ENCODE measurements around the gene PRR14.

The PRR14 gene

GRCh38 chr16:30650369-30651123 is at the start of gene PRR14:
Gene PRR14 (plus strand): TSS chr16:30650960. CDS start chr16:30651646, 686 bp downstream.
- peak; percentile 99 for DNase-seq (ENCODE audit: low read depth)

- DNase-seq (ENCODE audit: low read depth), result no peak
Observed at GRCh38 chr16:30601966-30602365, 48.8 kb upstream of the PRR14 start.

- no peak for DNase-seq (ENCODE audit: low read depth)
Observed at GRCh38 chr16:30602616-30603277, 48.0 kb upstream of the PRR14 start.

GRCh38 chr16:30603945-30604315 is 46.8 kb upstream of the PRR14 start:
- no peak for DNase-seq (ENCODE audit: low read depth)

GRCh38 chr16:30604316-30604947 is 46.3 kb upstream of the PRR14 start:
- no peak for DNase-seq (ENCODE audit: low read depth)

- no peak for DNase-seq (ENCODE audit: low read depth)
Observed at GRCh38 chr16:30605158-30605557, 45.6 kb upstream of the PRR14 start.

- no peak for DNase-seq (ENCODE audit: low read depth)
Observed at GRCh38 chr16:30606004-30606403, 44.8 kb upstream of the PRR14 start.

GRCh38 chr16:30609002-30609925 is 41.5 kb upstream of the PRR14 start:
- DNase-seq (ENCODE audit: low read depth), result peak; percentile 28

GRCh38 chr16:30609926-30610839 is 40.6 kb upstream of the PRR14 start, which contains the start of gene ZNF689:
Gene ZNF689 (minus strand): TSS chr16:30610389. CDS start chr16:30610041, 348 bp downstream.
- DNase-seq (ENCODE audit: low read depth), result peak; percentile 95

- DNase-seq (ENCODE audit: low read depth), result no peak
Observed at GRCh38 chr16:30615358-30616091, 35.2 kb upstream of the PRR14 start.

- DNase-seq (ENCODE audit: low read depth), result peak; percentile 62
Observed at GRCh38 chr16:30619202-30619601, 31.6 kb upstream of the PRR14 start.

GRCh38 chr16:30619638-30620037 is 31.1 kb upstream of the PRR14 start:
- no peak for DNase-seq (ENCODE audit: low read depth)

- no peak for DNase-seq (ENCODE audit: low read depth)
Observed at GRCh38 chr16:30620169-30620568, 30.6 kb upstream of the PRR14 start.

GRCh38 chr16:30621765-30622164 is 29.0 kb upstream of the PRR14 start:
- DNase-seq (ENCODE audit: low read depth), result no peak

GRCh38 chr16:30622455-30623032 is 28.2 kb upstream of the PRR14 start:
- DNase-seq (ENCODE audit: low read depth), result no peak

GRCh38 chr16:30623536-30624283 is 27.1 kb upstream of the PRR14 start:
- DNase-seq (ENCODE audit: low read depth), result no peak

GRCh38 chr16:30626236-30626635 is 24.5 kb upstream of the PRR14 start:
- no peak for DNase-seq (ENCODE audit: low read depth)

GRCh38 chr16:30628628-30629540 is 21.9 kb upstream of the PRR14 start:
- peak; percentile 62 for DNase-seq (ENCODE audit: low read depth)

Measured in amniotic epithelial cell (primary cell).